GM19351 (cell line): ENCODE results near the gene ARHGEF37.

Experiments
- ATAC-seq: cut with Tn5 transposase; IDR thresholded peaks from one replicate; pipeline ENCODE4 v1.9.1; 2021; ENCODE audit warnings: mild to moderate bottlenecking, moderate library complexity; ENCODE audit not compliant: unreplicated experiment

ARHGEF37 gene

DNA sequence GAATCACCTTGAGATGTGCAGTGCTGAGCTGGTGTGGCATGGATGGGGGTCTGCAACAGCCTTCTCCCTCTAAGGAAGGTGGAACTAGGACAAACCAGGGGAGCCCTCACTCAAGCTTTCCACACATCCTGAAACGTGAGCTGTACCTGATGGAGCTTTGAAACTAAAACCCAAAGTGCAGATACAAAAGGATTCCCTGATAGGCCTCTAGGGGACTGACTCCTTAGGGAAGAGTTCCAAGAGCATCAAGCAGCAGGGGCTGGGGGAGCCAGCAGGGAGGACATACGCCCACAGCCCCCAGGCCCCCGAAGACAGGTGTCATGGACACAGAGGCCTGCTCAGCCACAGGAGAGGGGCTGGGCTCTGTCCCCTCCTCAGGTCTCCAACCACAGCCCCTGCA is 17.7 kb downstream of the ARHGEF37 start:
- ATAC-seq, result no peak

DNA sequence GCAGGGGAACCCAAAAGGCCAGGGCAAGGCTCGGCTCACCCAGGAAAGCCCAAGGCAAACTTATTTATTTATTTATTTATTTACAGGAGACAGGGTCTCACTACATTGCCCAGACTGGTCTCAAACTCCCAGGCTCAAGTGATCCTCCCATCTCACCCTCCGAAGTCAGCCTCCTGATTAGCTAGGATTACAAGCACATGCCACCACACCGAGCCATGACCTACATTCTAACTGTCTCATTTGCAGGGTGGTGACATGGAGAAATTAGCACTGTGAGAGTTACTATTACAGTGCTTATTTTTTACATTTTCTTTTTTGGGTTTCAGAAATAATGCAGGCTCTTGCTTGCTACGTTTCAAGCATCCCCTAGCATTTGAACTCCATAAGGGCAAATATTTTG is 18.1 kb downstream of the ARHGEF37 start:
- ATAC-seq, result no peak

DNA sequence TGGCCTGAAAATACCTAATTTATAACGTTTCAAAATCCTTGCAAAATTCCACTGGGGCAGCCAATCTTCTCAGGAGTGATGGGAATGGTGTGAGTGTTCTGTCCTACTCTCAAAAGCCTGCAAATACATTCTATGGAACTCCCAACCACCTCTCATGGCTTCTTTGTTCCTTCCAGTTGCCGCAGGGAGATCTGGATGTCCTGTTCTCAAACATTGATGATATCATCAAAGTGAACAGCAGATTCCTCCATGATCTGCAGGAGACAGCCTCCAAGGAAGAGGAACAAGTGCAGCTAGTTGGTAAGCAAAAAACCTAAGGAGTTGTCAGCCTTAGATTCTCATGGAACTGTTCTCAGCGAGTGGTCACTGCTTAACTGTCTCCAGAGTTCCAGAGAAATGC is 19.6 kb downstream of the ARHGEF37 start:
- ATAC-seq, result no peak

DNA sequence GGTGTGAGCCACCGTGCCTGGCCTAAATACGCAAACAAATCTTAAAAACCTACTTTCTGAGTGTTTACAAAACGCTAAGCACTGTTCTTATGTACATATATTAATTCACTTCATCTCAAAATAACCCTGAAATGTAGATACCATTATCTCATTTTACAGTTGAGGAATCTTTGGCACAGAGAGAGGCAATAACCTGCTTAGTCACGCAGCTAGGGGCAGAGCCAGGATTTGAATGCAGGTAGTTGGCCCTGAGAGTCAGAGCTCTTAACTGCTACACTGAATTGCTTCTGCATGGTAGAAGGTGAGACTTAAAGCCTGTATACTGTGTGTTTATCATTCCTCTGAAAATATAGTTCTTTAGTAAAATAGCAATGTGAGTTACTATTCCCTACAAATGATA is 21.9 kb downstream of the ARHGEF37 start:
- no peak for ATAC-seq

DNA sequence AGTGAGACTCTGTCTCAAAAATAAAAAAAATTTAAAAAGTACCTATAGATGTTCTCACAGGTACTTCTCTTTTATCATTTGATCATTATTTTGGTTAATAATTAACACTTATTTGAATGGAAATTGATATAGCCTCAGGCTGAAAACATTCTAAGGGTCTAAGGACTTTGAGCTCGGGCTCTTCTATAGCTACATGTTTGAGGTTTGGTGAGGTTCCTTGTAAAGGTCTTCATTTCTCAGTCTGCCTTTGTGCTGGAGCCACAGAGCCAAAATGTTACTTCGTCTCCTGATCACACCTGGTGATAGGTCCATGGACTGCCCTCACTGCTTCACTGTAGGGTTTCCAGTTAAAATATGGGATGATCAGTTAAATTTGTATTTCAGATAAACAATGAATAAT is 22.6 kb downstream of the ARHGEF37 start:
- no peak for ATAC-seq

DNA sequence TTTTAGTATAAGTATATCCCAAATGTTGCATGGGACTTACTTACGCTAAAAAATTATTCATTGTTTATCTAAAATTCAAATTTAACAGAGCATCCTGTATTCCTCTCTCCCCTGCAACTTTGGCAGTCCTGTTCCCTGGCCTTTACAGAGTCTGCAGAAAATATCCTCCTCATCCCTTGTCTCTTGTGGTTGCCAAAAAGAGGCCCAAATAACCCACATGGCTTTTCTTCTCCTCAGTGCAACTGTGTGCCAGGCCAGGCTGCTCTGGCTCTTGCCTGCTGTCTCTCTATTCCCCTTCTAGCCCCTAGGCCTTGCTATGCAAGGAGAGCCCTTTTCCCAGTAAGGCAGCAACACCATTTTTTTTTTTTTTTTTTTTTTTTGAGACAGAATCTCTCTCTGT is 23.0 kb downstream of the ARHGEF37 start:
- no peak for ATAC-seq

DNA sequence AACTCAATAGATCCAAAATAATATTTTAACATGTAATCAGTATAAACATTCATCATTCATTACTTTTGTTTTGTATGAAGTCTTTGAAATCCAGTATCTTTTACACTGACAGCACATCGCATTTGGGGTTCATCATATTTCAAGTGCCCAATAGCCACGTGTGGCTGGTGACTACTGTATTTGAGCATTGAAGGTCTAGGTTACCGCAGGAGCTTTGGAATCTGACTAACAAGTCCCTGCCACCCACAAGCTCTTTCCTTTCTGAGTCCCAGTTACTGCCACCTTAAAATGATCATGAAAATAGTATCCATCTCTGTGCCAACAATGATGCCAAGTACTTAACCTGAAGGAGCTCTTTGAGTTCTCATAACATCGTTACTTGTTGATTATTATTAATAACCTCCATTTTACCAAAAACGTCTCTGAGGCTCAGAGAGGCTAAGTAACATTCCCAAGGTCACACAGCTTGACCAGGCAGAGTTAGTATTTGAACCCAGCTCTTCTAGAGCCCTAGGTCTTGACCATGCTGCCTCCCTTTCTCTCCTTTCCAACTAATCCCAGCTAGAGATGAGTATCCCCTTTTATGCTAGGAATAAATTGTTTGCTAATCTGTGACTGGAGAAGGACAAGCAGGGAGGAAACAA is 24.2 kb downstream of the ARHGEF37 start:
- ATAC-seq, result no peak

DNA sequence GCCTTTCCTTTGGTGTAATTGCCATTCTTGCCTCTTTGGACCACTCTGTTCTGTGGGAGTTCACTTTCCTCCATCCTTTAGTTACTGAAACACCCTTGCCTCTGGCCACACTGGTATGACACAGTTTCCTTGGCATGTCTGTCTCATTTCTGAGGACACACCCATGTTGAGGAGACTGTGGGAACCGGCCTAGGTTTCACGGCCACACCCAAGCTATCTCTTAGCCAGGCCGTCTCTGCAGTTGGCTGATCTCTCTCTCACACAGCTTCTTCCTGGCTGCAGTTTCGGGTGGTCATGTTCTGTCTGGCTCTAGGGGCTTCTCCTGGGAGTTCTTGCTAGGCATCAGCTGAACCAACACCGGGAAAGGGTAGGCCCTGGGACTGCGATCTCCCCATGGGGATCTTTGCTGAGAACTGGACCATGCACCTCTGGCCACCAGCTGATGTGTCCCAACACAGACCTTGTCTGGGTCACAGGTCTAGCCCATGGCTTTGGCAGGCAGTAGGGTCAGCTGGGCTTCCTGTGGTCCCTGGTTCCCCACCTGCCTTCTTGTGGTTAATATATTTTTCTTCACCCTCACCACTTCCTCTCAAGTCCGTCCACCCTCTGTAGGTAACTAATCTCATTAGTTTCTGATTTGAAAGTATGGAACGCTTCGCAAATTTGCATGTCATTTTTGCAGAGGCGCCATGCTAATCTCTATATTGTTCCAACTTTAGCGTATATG is 24.9 kb downstream of the ARHGEF37 start:
- ATAC-seq, result peak; percentile 95

DNA sequence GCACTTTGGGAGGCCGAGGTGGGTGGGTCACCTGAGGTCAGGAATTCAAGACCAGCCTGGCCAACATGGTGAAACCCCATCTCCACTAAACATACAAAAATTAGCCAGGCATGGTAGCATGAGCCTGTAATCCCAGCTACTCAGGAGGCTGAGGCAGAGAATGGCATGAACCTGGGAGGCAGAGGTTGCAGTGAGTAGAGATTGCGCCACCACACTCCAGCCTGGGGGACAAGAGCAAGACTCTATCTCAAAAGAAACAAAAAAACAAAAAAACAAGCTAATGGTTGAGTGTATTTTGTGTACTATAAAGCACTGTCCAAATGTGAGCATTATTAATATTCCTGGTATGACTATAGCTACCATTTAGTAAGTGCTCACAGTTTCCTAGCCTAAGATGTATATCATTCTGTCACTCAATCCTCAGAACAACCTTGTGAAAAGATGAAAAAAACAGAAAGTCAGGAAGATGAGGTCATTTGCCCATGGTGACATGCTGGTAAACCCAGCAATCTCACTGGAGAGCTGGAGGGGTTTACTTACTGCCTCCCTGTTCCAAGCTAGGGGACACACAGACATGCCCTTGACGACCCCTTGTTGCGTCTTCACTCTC is 27.7 kb downstream of the ARHGEF37 start:
- ATAC-seq, result no peak

DNA sequence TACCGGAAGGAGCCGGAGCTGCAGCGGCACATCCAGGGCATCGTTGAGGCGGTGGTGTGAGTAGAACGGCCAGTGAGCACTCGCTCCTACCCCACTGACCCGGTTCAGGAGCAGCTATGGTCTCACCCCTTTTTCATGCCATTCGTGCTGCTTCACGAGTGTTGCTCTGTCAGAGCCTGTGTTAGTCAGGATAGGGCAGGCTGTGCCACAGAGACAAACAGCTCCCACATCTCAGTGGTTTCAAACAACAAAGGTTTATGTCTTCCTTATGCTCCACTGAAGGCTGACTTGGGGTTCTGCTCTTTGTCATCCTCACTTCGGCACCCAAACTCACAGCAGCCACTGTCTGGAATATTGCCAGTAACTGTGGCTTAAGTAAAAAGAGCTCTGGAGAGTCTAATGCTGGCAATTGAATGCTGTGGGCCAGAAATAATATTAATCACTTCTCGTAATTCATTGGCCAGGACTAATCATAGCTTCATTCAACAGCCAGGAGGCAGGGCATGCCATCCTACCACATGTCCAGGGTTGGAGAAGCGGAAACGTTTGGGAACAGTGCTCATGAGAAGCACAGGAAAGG is 28.4 kb downstream of the ARHGEF37 start:
- no peak for ATAC-seq

DNA sequence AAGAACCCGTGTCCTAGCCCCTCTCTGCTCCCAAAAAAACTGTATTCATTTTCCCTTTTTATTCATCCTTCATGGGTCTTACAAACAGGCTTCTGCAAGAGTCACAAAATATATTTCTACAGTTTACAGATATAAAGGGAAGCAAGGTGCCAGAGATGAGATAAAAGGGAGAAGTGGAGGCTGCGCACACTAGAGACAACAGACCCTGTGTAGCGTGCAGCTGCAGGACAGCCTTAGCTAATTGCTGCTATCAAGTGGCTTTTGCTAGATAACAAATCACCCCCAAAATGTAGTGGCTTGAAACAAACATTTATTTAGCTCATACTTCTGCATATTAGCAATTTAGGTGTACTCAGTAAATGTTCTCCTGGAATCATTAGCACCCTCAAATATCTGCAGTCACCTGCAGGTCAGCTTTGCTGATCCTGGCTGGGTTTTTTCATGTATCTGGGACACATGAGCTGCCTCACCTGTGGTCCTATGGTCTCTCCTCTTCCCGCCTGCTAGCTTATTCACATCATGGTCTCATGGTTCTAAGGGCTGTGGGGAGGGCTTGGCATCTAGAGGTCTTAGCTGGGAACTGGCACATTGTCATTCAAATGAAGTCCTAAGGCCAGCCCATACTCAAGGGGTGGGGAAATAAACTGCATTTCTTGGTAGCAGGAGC is 29.4 kb downstream of the ARHGEF37 start:
- ATAC-seq, result no peak

DNA sequence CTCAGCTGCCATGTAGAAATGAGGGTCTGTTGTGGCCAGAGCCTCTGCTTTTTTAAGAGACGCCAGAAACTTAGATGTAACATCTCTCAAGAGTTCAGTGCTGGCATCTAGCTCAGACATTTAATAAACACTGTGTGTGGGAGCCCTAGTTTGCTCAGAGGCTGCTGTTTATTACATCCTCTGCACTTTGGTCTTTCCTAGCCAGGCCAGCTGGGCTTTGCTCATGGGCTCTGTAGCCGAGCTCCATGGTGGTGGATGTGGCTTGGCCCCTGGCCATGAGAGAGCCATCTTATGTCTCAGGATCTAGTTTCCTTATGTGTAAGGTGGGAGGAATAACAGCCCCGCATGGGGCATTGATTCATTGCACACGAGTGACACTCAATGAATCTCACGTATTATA is 30.0 kb downstream of the ARHGEF37 start:
- no peak for ATAC-seq

DNA sequence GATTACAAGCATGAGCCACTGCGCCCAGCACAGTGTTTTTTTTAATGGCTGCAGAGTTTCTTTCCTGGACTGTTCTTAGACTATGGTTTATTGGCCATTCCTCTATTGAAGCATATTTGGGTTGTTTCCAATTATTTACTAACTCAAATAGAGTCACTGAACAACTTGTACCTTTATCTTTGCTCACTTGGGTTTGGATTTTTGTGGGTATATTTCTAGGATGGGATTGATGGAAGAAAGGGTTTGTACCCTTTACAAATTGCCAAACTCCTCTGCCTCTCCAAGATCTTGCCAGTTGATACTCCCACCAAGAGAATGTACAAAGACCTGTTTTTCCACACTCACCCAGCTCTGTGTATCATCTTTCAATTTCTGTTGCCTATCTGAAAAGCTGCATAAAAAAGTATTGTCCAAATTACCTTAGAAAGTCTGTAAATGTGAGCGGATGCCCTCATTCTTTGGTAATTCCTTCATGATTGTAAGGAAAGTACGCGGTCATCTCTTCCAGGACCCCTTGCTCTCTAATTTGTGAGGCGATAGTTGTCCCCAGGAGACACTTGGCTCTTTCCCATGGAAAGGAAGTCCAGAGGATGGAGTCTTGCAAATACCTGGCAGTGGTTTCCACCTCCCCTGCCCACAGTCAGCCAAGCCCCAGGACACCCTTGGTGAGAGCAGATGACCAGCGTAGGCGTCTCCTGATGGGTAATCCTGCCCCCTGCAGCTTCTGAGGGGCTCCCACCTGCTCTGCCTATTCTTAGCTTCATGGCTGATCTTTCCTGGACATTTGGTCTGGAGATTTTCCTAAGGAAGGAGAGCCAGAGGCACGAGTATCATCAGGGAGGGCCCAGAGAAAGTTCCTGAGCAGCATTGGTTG is 33.0 kb downstream of the ARHGEF37 start:
- no peak for ATAC-seq

DNA sequence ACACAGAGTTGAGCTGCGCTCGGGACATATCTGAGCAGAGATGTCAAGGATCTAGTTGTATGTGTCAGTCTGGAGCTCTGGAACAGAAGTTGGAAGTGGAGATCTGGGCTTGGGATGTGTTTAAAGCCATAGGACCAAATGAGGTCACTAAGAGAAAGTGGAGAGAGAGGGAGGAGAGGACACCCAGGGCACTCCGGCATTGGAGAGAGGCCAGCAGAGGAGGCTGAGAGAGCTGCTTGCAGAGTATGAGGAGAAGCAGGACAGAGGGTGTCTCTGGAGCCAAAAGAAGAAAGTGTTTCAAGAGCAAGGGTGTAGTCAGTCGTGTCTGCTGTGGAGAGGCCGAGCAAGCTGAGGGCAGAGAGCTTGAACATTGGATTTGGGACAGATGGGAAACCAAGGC is 34.7 kb downstream of the ARHGEF37 start:
- no peak for ATAC-seq

DNA sequence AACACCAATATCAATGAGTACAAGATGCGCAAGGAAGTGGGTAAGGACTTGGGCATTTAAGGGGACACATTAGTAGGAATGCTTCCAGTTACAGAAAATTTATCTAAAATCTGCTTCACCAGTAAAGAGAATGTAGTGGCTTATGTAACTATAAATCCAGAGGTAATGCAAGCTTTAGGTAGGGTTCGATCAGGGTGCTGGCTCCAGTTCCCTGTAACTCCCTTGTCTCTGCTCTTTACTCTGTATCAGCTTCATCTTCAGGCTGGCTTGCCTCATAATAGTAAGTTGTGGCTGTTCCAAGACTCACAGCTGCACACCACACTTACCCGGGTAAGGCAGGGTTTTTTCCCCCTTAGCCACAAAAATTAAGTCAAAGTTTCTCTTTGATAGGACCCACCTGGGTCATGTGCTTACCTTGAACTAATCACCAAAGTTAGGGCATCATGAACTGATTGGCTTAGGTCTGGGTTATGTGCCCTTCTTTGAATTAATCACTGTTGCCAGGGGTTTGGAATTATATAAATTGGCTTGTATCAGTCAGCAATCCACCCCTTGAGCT is 35.5 kb downstream of the ARHGEF37 start:
- ATAC-seq, result peak; percentile 69

DNA sequence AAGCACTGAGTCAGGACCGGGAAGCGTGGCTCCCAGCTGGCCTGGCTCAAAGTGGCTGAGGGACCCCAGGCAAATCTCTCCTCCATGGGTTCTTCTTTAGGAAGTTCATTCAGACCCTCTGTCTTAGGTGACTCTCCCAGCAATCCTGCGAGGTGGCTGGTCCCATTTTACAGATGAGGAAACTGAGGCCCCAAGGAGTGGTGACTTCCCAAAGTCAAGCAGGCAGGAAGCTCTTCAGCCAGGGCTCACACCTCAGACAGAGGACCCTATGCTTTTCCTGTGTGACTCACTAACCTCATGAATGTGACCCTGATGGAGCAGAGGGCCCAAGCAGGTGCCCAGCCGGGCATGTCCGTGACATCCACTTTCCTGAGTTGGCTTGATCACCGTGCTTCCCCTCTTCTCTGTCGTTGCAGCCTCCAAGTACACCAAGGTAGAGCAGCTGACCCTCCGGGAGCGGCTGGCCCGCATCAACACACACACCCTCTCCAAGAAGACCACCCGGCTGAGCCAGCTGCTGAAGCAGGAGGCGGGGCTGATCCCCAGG is 36.5 kb downstream of the ARHGEF37 start:
- ATAC-seq, result peak; percentile 26

DNA sequence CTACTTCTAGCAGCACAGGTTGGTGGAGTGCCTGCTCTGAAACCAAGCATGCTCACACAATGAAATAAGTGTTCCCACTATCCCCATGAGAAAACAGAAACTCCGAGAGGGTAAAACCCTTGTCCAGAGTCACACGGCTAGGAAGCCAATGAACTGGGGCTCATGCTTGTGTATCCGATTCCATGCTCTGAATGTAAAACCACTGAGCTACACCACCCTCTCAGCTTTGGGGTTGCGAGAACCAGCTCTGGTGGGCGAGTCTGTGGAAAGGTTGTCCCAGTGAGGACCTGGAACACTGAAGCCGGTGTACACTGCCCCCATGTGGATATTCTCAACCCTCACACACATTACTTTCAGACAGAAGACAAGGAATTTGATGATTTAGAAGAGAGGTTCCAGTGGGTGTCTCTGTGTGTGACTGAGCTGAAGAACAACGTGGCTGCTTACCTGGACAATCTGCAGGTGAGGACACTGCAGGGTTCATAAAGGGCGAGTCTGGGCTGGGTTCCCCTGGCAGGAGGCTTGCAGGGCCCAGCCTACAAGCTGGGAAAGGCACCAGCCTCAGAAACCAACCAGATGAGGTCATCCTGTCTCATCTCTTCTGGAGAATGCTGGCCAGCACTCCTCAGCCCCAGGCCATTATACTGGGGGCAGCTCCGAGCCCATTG is 37.4 kb downstream of the ARHGEF37 start:
- peak; percentile 42 for ATAC-seq

DNA sequence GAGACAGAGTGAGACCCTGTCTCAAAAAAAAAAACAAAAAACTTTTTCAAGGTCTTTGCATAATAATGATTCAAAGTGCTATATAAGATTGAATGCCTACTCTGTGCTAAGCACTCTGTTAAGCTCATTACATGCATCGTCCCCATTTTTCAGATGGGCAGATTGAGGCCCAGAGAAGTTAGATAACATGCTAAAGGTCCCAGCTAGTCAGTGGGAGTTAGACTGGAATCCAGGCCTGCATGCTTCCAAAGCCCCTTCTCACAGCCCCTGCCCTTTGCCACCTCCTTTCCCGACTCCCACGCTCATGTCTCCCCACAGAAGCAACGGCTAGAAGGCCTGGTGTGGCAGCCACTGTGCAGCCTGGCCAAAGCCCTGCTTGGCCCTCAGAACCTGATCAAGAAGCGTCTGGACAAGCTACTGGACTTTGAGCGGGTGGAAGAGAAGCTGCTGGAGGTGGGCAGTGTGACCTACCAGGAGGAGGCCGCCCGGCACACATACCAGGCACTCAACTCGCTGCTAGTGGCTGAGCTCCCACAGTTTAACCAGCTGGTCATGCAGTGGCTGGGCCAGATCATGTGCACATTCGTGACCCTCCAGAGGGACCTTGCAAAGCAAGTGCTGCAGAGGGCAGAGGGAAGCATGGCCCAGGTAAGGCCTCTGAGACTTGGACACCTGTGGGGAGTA is 40.3 kb downstream of the ARHGEF37 start:
- ATAC-seq, result no peak

DNA sequence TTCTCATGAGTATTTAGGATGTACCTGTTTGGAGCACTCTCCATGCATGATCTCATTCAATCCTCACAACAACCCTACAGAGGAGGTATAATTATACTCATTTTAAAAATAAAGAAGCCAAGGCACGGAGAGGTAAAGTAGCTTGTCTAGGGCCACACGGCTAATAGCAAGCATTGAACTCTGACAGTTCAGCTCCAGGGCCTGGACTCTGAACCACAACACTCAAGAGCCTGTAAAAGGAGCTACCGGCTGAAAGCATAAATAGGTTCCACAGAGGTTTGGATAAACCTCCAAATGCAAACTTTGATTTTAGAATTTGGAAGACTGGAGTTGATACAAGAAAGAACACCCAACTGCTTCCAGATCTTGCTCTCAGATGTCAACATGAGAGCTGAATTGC is 41.2 kb downstream of the ARHGEF37 start:
- ATAC-seq, result no peak
